HCT116 (cell line): ENCODE data around the gene GDPD2. TPM values are rescaled to one million over a fixed set of nuclear protein-coding genes. Genes with fewer than 3 reads are reported as not detected.

ENCODE experiments used
- ATAC-seq: fragments of 200-7000 bp; cut with Tn5 transposase; 2 replicates; pipeline ENCODE4 v1.9.1; 2020; ENCODE audit warnings: mild to moderate bottlenecking, moderate library complexity
- BruUV-seq: library from RNA; stranded (reverse); fragments of 400-500 nt; replicated peaks from 2 replicates; lab custom pipeline; 2021; lab: Mats Ljungman, UMichigan
- CTCF ChIA-PET: fragments of 300-600 bp; sonication (Branson Sonifier 250); formaldehyde crosslinking; loops from one replicate; lab custom pipeline; 2021; ENCODE audit warnings: antibody characterized with exemption; lab: Charles Lee
- POLR2A ChIA-PET: fragments of 300-600, 350-600 bp; sonication (Branson Sonifier 250); formaldehyde crosslinking; loops from one replicate; lab custom pipeline; 2021; ENCODE audit warnings: antibody characterized with exemption; lab: Charles Lee
- RAD21 ChIA-PET, 2 experiments: fragments of 300-600 bp; sonication (Branson Sonifier 250); formaldehyde crosslinking; loops; one replicate each; lab custom pipeline; 2023; ENCODE audit warnings: low total read pairs in 2 of 2; ENCODE audit not compliant: uncharacterized antibody in 2 of 2, unreplicated experiment in 2 of 2, low non-redundant PET in 1 of 2; lab: Charles Lee
- DNase-seq: peaks from one replicate; pipeline ENCODE4 v3.0.0-alpha.2; 2010; ENCODE audit warnings: low read depth, low spot score
- H2AFZ ChIP-seq: fragments of 200-600 bp; shearing (Covaris generic), sonication (generic); 2 replicates; pipeline ENCODE4 v1.6.1; 2017; ENCODE audit warnings: low read depth, mixed run types, mixed read lengths, antibody characterized with exemption, low read length; ENCODE audit not compliant: poor library complexity, severe bottlenecking
- H3K27ac ChIP-seq: 2 replicates; pipeline ENCODE4 v1.5.1; 2012; ENCODE audit warnings: low read depth, low read length
- H3K27me3 ChIP-seq: fragments of 200-600 bp; sonication (generic); 2 replicates; pipeline ENCODE4 v1.6.1; 2016; ENCODE audit warnings: mixed run types, low read length, mixed read lengths; ENCODE audit not compliant: insufficient read depth
- H3K36me3 ChIP-seq, 2 experiments: fragments of 200-500 bp in 1 of 2; fragments of 200-600 bp in 1 of 2; sonication (Bioruptor generic) in 1 of 2; sonication (generic) in 1 of 2; 2 replicates each; pipeline versions ENCODE4 v1.5.1 to v1.6.1; 2014 to 2016; ENCODE audit warnings: low read length in 2 of 2, inconsistent platforms in 1 of 2, mixed read lengths in 1 of 2, mixed run types in 1 of 2; ENCODE audit not compliant: insufficient read depth in 2 of 2, control insufficient read depth in 1 of 2
- H3K4me1 ChIP-seq, 2 experiments: fragments of 200-600 bp in 1 of 2; sonication (generic) in 1 of 2; 2 replicates each; pipeline versions ENCODE4 v1.5.1 to v1.6.1; 2012 to 2017; ENCODE audit warnings: low read length in 2 of 2, inconsistent platforms in 1 of 2, mild to moderate bottlenecking in 1 of 2, mixed read lengths in 1 of 2, mixed run types in 1 of 2, moderate library complexity in 1 of 2; ENCODE audit not compliant: insufficient read depth in 2 of 2, control insufficient read depth in 1 of 2
- H3K4me2 ChIP-seq: fragments of 200-600 bp; sonication (generic); 2 replicates; pipeline ENCODE4 v1.6.1; 2017; ENCODE audit warnings: mixed run types, low read length, mixed read lengths
- H3K4me3 ChIP-seq, 2 experiments: fragments of 200-600 bp in 1 of 2; sonication (generic) in 1 of 2; replicated peaks in 1 of 2; 2 replicates each; pipeline ENCODE4 v1.5.1; 2011 to 2016; ENCODE audit warnings: low read length in 2 of 2, control low read depth in 1 of 2, low read depth in 1 of 2, mild to moderate bottlenecking in 1 of 2, mixed read lengths in 1 of 2, mixed run types in 1 of 2
- H3K79me2 ChIP-seq: fragments of 200-600 bp; sonication (generic); 2 replicates; pipeline ENCODE4 v1.6.1; 2017; ENCODE audit warnings: mild to moderate bottlenecking, mixed run types, low read length, moderate library complexity, mixed read lengths; ENCODE audit not compliant: insufficient read depth
- H3K9ac ChIP-seq: fragments of 200-600 bp; sonication (generic); 2 replicates; pipeline ENCODE4 v1.6.1; 2016; ENCODE audit warnings: low read length, mixed read lengths
- H3K9me2 ChIP-seq: fragments of 200-600 bp; sonication (generic), shearing (Covaris generic); 2 replicates; pipeline ENCODE4 v1.6.1; 2017; ENCODE audit warnings: mixed run types, mild to moderate bottlenecking, moderate library complexity; ENCODE audit not compliant: insufficient read depth
- H3K9me3 ChIP-seq, 2 experiments: fragments of 200-500 bp in 1 of 2; fragments of 200-600 bp in 1 of 2; sonication (Bioruptor generic) in 1 of 2; sonication (generic) in 1 of 2; 2 replicates each; pipeline ENCODE4 v1.6.1; 2014 to 2017; ENCODE audit warnings: low read length in 2 of 2, mixed read lengths in 2 of 2, inconsistent platforms in 1 of 2, low read depth in 1 of 2, mild to moderate bottlenecking in 1 of 2, mixed run types in 1 of 2, moderate library complexity in 1 of 2; ENCODE audit not compliant: control insufficient read depth in 1 of 2, insufficient read depth in 1 of 2
- H4K20me1 ChIP-seq: fragments of 200-600 bp; sonication (generic), shearing (Covaris generic); 2 replicates; pipeline ENCODE4 v1.6.1; 2017; ENCODE audit warnings: mixed run types, mild to moderate bottlenecking, moderate library complexity; ENCODE audit not compliant: insufficient read depth
- CBX3 ChIP-seq: IDR thresholded peaks from 2 replicates; pipeline ENCODE4 v1.6.1; 2012; ENCODE audit warnings: low read depth
- EZH2 ChIP-seq: fragments of 200-600 bp; sonication (generic); IDR thresholded peaks from 2 replicates; pipeline ENCODE4 v1.6.1; 2017; ENCODE audit warnings: antibody characterized with exemption, mixed run types
- EZH2phosphoT487 ChIP-seq: fragments of 200-600 bp; IDR thresholded peaks from 2 replicates; pipeline ENCODE4 v1.6.1; 2018; ENCODE audit warnings: antibody characterized with exemption, borderline replicate concordance
- FOSL1 ChIP-seq: IDR thresholded peaks from 2 replicates; pipeline ENCODE4 v1.6.1; 2012; ENCODE audit warnings: low read depth
- POLR2A ChIP-seq: IDR thresholded peaks from 2 replicates; pipeline ENCODE4 v1.7.0; 2011; ENCODE audit warnings: borderline replicate concordance; ENCODE audit not compliant: insufficient read depth, insufficient read length; ENCODE audit errors: extremely low read depth
- POLR2AphosphoS5 ChIP-seq: IDR thresholded peaks from 2 replicates; pipeline ENCODE4 v1.6.1; 2011; ENCODE audit warnings: mild to moderate bottlenecking, low read depth, low read length, moderate library complexity
- REST ChIP-seq: IDR thresholded peaks from 2 replicates; pipeline ENCODE4 v1.6.1; 2012; ENCODE audit warnings: low read depth
- SRF ChIP-seq: IDR thresholded peaks from 2 replicates; pipeline ENCODE4 v1.6.1; 2012; ENCODE audit warnings: low read depth
- TCF7L2 ChIP-seq: IDR thresholded peaks from 2 replicates; pipeline ENCODE4 v1.7.0; 2011; ENCODE audit warnings: borderline replicate concordance, inconsistent platforms; ENCODE audit not compliant: insufficient read depth, insufficient read length; ENCODE audit errors: extremely low read depth
- ZBTB33 ChIP-seq: IDR thresholded peaks from 2 replicates; pipeline ENCODE4 v1.6.1; 2011; ENCODE audit warnings: mild to moderate bottlenecking, low read length, moderate library complexity; ENCODE audit not compliant: insufficient replicate concordance; ENCODE audit errors: extremely low read depth
- ZFX ChIP-seq: fragments of 450-650 bp; IDR thresholded peaks from 2 replicates; pipeline ENCODE4 v1.6.1; 2017
- intact Hi-C: fragments of 100-400 bp; cut with micrococcal nuclease; formaldehyde crosslinking; loops from 2 replicates; pipeline ENCODE4 v1.10.0; 2022
- total RNA-seq: library from RNA; stranded (reverse); gene quantifications from one replicate; pipeline ENCODE4 v1.2.1, GENCODE V29; 2021; ENCODE audit not compliant: unreplicated experiment

The GDPD2 gene
- total RNA-seq, 1 experiment from 2014 or later = not detected

- Histone ChIP-seq H3K79me2 (peaks cover 15% of the 10 kb centered on the region), H3K4me1 (peaks cover 10 to 32% of the 10 kb centered on the region in 2 experiments), H3K9me3 (no peaks in the 10 kb centered on the region), H3K9ac (peak overlapping the region; percentile 53; the same call in 1 of the 2 replicates), H3K4me3 (peak overlapping the region; percentile 51 to 64), H2AFZ (no peak overlapping the region), H3K27ac (peak overlapping the region; percentile 57; the same call in 1 of the 2 replicates), H3K27me3 (no peaks in the 10 kb centered on the region), H3K9me2 (no peaks in the 10 kb centered on the region), H3K4me2 (peak overlapping the region; percentile 81), H4K20me1 (no peaks in the 10 kb centered on the region), H3K36me3 (0 out of 4 replicates have a peak, but pooled peaks cover 0 to 4% of the 10 kb centered on the region in 2 experiments)
- ChIA-PET POLR2A (interaction anchor here (1.6 kb wide), 1 partner anchor 212 kb away, joined by 4 read pairs; no protein-coding TSS in a partner anchor), RAD21 (no interaction called here), CTCF (interaction anchor here (2.2 to 2.6 kb wide), 2 partner anchors 18 to 212 kb away, joined by 7 to 17 read pairs; no protein-coding TSS in a partner anchor)
- BruUV-seq = no TSS peak
- DNase-seq = no peak
- ATAC-seq = no peak
- TF ChIP-seq SRF (no peak), REST (no peak), EZH2 (no peak), ZBTB33 (no peak), POLR2AphosphoS5 (no peak), EZH2phosphoT487 (no peak), POLR2A (no peak), TCF7L2 (no peak), FOSL1 (no peak), CBX3 (no peak), ZFX (no peak)
- intact Hi-C loops = loop anchor here (5.0 to 10.0 kb wide), 2 partner anchors 99 to 312 kb away; no protein-coding TSS in a partner anchor
Observed at GRCh38 chrX:70453024-70453618, 30.0 kb downstream of the GDPD2 start.
